Measurements from ENCODE around the gene BRAF. TPM values are rescaled to one million over a fixed set of nuclear protein-coding genes. Genes with fewer than 3 reads are reported as not detected.

BRAF gene
- total RNA-seq, 1 donor from 2014 or later = 40.9 TPM

- no peak for DNase-seq
- no peaks in the 10 kb centered on the region for H3K36me3 Mint-ChIP-seq (ENCODE audit: unreplicated experiment)
- no peaks in the 10 kb centered on the region for H3K27me3 Mint-ChIP-seq (ENCODE audit: unreplicated experiment)
- no peak overlapping the region for H3K4me3 Mint-ChIP-seq (ENCODE audit: unreplicated experiment)
- no peak overlapping the region for H3K27ac Mint-ChIP-seq (ENCODE audit: unreplicated experiment)
- H3K9me3 Mint-ChIP-seq (ENCODE audit: unreplicated experiment) = no peaks in the 10 kb centered on the region
- H3K4me1 Mint-ChIP-seq (ENCODE audit: low read depth, unreplicated experiment) = no peaks in the 10 kb centered on the region
- no peak for TF ChIP-seq CTCF (IDR thresholded peaks at IDR 0.05; ENCODE audit: partially characterized antibody, unreplicated experiment)
These were observed 239.2 kb downstream of the BRAF start for GRCh38 chr7:140685407-140686087.

GRCh38 chr7:140684066-140684950 lies 240.4 kb downstream of the BRAF start:
- H3K27ac Mint-ChIP-seq (ENCODE audit: unreplicated experiment) = no peak overlapping the region
- no peaks in the 10 kb centered on the region for H3K9me3 Mint-ChIP-seq (ENCODE audit: unreplicated experiment)
- H3K4me1 Mint-ChIP-seq (ENCODE audit: low read depth, unreplicated experiment) = no peaks in the 10 kb centered on the region
- H3K36me3 Mint-ChIP-seq (ENCODE audit: unreplicated experiment) = no peaks in the 10 kb centered on the region
- no peak for TF ChIP-seq CTCF (IDR thresholded peaks at IDR 0.05; ENCODE audit: partially characterized antibody, unreplicated experiment)
- DNase-seq = no peak
- no peak overlapping the region for H3K4me3 Mint-ChIP-seq (ENCODE audit: unreplicated experiment)
- H3K27me3 Mint-ChIP-seq (ENCODE audit: unreplicated experiment) = no peaks in the 10 kb centered on the region

- no peak overlapping the region for H3K27ac Mint-ChIP-seq (ENCODE audit: unreplicated experiment)
These were observed 241.1 kb downstream of the BRAF start for GRCh38 chr7:140683657-140684056.

GRCh38 chr7:140681766-140682165 lies 243.0 kb downstream of the BRAF start:
- Mint-ChIP-seq H3K27me3 (ENCODE audit: unreplicated experiment) (no peaks in the 10 kb centered on the region), H3K4me1 (ENCODE audit: low read depth, unreplicated experiment) (no peaks in the 10 kb centered on the region), H3K4me3 (ENCODE audit: unreplicated experiment) (no peak overlapping the region), H3K27ac (ENCODE audit: unreplicated experiment) (no peak overlapping the region), H3K9me3 (ENCODE audit: unreplicated experiment) (no peaks in the 10 kb centered on the region), H3K36me3 (ENCODE audit: unreplicated experiment) (no peaks in the 10 kb centered on the region)
- no peak for TF ChIP-seq CTCF (IDR thresholded peaks at IDR 0.05; ENCODE audit: partially characterized antibody, unreplicated experiment)
- no peak for DNase-seq

More at GRCh38 chr7:140683657-140684056, 241.1 kb downstream of the BRAF start:
- no peaks in the 10 kb centered on the region for H3K4me1 Mint-ChIP-seq (ENCODE audit: low read depth, unreplicated experiment)
- no peak for TF ChIP-seq CTCF (IDR thresholded peaks at IDR 0.05; ENCODE audit: partially characterized antibody, unreplicated experiment)
- H3K27me3 Mint-ChIP-seq (ENCODE audit: unreplicated experiment) = no peaks in the 10 kb centered on the region
- DNase-seq = no peak
- H3K4me3 Mint-ChIP-seq (ENCODE audit: unreplicated experiment) = no peak overlapping the region
- H3K9me3 Mint-ChIP-seq (ENCODE audit: unreplicated experiment) = no peaks in the 10 kb centered on the region
- no peaks in the 10 kb centered on the region for H3K36me3 Mint-ChIP-seq (ENCODE audit: unreplicated experiment)

GRCh38 chr7:140680886-140681285 lies 243.8 kb downstream of the BRAF start:
- H3K4me3 Mint-ChIP-seq (ENCODE audit: unreplicated experiment) = no peak overlapping the region

More at GRCh38 chr7:140680886-140681285, 243.8 kb downstream of the BRAF start:
- no peaks in the 10 kb centered on the region for H3K9me3 Mint-ChIP-seq (ENCODE audit: unreplicated experiment)
- DNase-seq = no peak
- TF ChIP-seq CTCF (IDR thresholded peaks at IDR 0.05; ENCODE audit: partially characterized antibody, unreplicated experiment) = no peak
- H3K4me1 Mint-ChIP-seq (ENCODE audit: low read depth, unreplicated experiment) = no peaks in the 10 kb centered on the region
- no peaks in the 10 kb centered on the region for H3K27me3 Mint-ChIP-seq (ENCODE audit: unreplicated experiment)
- H3K36me3 Mint-ChIP-seq (ENCODE audit: unreplicated experiment) = no peaks in the 10 kb centered on the region
- no peak overlapping the region for H3K27ac Mint-ChIP-seq (ENCODE audit: unreplicated experiment)

All from glutamatergic neuron (in vitro differentiated cells).